Neural progenitor cell (in vitro differentiated cells): ENCODE data around the gene GPR75.

Source experiments
- EZH2phosphoT487 ChIP-seq: fragments of 200-600 bp; sonication (generic); IDR thresholded peaks from 2 replicates; pipeline ENCODE4 v1.6.1; 2017; ENCODE audit warnings: antibody characterized with exemption
- TF ChIP-seq, protein P1 (sequence below): fragments of 200-600 bp; sonication (generic); IDR thresholded peaks from 2 replicates; pipeline ENCODE4 v1.5.1; 2017; ENCODE audit warnings: antibody characterized with exemption, mild to moderate bottlenecking

- TF ChIP-seq, protein P1, sequence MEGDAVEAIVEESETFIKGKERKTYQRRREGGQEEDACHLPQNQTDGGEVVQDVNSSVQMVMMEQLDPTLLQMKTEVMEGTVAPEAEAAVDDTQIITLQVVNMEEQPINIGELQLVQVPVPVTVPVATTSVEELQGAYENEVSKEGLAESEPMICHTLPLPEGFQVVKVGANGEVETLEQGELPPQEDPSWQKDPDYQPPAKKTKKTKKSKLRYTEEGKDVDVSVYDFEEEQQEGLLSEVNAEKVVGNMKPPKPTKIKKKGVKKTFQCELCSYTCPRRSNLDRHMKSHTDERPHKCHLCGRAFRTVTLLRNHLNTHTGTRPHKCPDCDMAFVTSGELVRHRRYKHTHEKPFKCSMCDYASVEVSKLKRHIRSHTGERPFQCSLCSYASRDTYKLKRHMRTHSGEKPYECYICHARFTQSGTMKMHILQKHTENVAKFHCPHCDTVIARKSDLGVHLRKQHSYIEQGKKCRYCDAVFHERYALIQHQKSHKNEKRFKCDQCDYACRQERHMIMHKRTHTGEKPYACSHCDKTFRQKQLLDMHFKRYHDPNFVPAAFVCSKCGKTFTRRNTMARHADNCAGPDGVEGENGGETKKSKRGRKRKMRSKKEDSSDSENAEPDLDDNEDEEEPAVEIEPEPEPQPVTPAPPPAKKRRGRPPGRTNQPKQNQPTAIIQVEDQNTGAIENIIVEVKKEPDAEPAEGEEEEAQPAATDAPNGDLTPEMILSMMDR: no peak
- TF ChIP-seq EZH2phosphoT487: no peak
Observed at GRCh38 chr2:53886406-53887280, 26.9 kb upstream of the GPR75 start.
